Measurements from ENCODE around the gene TRIML1.

DNA sequence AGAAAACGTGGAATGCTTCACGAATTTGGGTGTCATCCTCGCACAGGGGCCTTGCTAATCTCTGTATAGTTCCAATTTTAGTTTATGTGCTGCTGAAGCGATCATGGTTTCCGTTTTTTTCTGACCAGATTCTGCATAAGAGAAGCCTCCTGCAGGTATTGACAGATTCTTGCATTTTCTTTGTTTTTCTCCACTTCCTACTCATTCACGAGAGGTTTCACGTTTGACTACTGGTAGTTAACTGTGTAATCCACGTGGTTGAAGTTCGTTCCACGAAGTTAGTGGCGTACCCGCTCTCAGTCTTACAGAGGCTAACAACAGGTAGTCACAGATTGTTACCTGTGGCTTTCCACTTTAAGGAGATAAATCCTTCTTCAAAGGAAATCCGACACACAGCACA, 17.7 kb upstream of the TRIML1 start:
- no peak for TF ChIP-seq POLR2A (IDR thresholded peaks at IDR 0.05)
- TF ChIP-seq, protein P1, sequence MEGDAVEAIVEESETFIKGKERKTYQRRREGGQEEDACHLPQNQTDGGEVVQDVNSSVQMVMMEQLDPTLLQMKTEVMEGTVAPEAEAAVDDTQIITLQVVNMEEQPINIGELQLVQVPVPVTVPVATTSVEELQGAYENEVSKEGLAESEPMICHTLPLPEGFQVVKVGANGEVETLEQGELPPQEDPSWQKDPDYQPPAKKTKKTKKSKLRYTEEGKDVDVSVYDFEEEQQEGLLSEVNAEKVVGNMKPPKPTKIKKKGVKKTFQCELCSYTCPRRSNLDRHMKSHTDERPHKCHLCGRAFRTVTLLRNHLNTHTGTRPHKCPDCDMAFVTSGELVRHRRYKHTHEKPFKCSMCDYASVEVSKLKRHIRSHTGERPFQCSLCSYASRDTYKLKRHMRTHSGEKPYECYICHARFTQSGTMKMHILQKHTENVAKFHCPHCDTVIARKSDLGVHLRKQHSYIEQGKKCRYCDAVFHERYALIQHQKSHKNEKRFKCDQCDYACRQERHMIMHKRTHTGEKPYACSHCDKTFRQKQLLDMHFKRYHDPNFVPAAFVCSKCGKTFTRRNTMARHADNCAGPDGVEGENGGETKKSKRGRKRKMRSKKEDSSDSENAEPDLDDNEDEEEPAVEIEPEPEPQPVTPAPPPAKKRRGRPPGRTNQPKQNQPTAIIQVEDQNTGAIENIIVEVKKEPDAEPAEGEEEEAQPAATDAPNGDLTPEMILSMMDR (IDR thresholded peaks at IDR 0.05): no peak
